Tibial artery (tissue), 4 donors: ENCODE measurements around the gene RBM20.

Experiments used
- DNase-seq, 2 donors: peaks; one replicate each; pipeline ENCODE4 v3.0.0-alpha.2; 2019
- H3K27ac ChIP-seq, 2 donors: fragments of 200-600 bp; sonication (generic) in 1 of 2; 1 replicate in 1 of 2; 2 replicates in 1 of 2; pipeline ENCODE4 v1.5.1; 2018 to 2019; ENCODE audit warnings: mild to moderate bottlenecking in 1 of 2
- H3K27me3 ChIP-seq, 2 donors: fragments of 200-600 bp; sonication (generic) in 1 of 2; one replicate each; pipeline versions ENCODE4 v1.5.1 to v1.6.0; 2016 to 2019
- H3K36me3 ChIP-seq, 3 donors: fragments of 200-600 bp; sonication (generic) in 2 of 3; one replicate each; pipeline ENCODE4 v1.5.1; 2016 to 2019; ENCODE audit warnings: mild to moderate bottlenecking in 2 of 3
- H3K4me1 ChIP-seq, 4 donors: fragments of 200-600 bp; sonication (generic) in 2 of 4; 1 replicate in 3 of 4; 2 replicates in 1 of 4; pipeline ENCODE4 v1.5.1; 2016 to 2019
- H3K4me3 ChIP-seq, 2 donors: fragments of 200-600 bp; sonication (generic) in 1 of 2; 1 replicate in 1 of 2; 2 replicates in 1 of 2; pipeline ENCODE4 v1.5.1; 2018 to 2019; ENCODE audit warnings: mild to moderate bottlenecking in 2 of 2
- H3K9me3 ChIP-seq, 3 donors: fragments of 200-600 bp; sonication (generic) in 1 of 3; one replicate each; pipeline ENCODE4 v1.5.1; 2016 to 2019
- CTCF ChIP-seq, 2 experiments: fragments of 200-600 bp in 1 of 2; fragments of 450-650 bp in 1 of 2; IDR thresholded peaks; one replicate each; pipeline ENCODE4 v1.5.1; 2017 to 2019; ENCODE audit warnings: antibody characterized with exemption in 2 of 2, mild to moderate bottlenecking in 1 of 2, moderate library complexity in 1 of 2
- intact Hi-C: fragments of 100-400 bp; cut with DNase I; formaldehyde crosslinking; loops from one replicate; pipeline ENCODE4 v1.15.0; 2023; ENCODE audit warnings: low total_unique reads

RBM20 gene

GRCh38 chr10:110698340-110698739 lies 54.2 kb downstream of the RBM20 start:
- Histone ChIP-seq H3K9me3 (peaks cover 0 to 4% (median 0%) of the 10 kb centered on the region in 3 donors), H3K27me3 (no peaks in the 10 kb centered on the region), H3K27ac (no peak overlapping the region), H3K4me1 (no peaks in the 10 kb centered on the region), H3K36me3 (no peaks in the 10 kb centered on the region), H3K4me3 (no peak overlapping the region)
- intact Hi-C loops: no loop called here
- TF ChIP-seq CTCF (IDR thresholded peaks at IDR 0.05): no peak
- no peak for DNase-seq

- no peak for TF ChIP-seq CTCF (IDR thresholded peaks at IDR 0.05)
- intact Hi-C loops: no loop called here
- Histone ChIP-seq H3K27ac (no peak overlapping the region), H3K36me3 (no peaks in the 10 kb centered on the region), H3K9me3 (peaks cover 0 to 2% (median 0%) of the 10 kb centered on the region in 3 donors), H3K4me1 (no peaks in the 10 kb centered on the region), H3K27me3 (no peaks in the 10 kb centered on the region), H3K4me3 (no peak overlapping the region)
- DNase-seq: no peak
These were observed 54.7 kb downstream of the RBM20 start for GRCh38 chr10:110698782-110699201.

GRCh38 chr10:110699859-110700468 lies 55.8 kb downstream of the RBM20 start:
- no peak overlapping the region for H3K4me3 ChIP-seq
- no peaks in the 10 kb centered on the region for H3K27me3 ChIP-seq
- no peaks in the 10 kb centered on the region for H3K36me3 ChIP-seq
- no peak overlapping the region for H3K27ac ChIP-seq
- no peak for TF ChIP-seq CTCF (IDR thresholded peaks at IDR 0.05)
- DNase-seq: no peak
- H3K9me3 ChIP-seq: no peaks in the 10 kb centered on the region
- intact Hi-C loops: no loop called here
- H3K4me1 ChIP-seq: no peaks in the 10 kb centered on the region

- DNase-seq: no peak
- intact Hi-C loops: no loop called here
These were observed 56.9 kb downstream of the RBM20 start for GRCh38 chr10:110700947-110701616.

GRCh38 chr10:110701617-110701971 lies 57.5 kb downstream of the RBM20 start:
- H3K36me3 ChIP-seq: no peaks in the 10 kb centered on the region
- H3K27me3 ChIP-seq: no peaks in the 10 kb centered on the region
- no peak overlapping the region for H3K27ac ChIP-seq
- no peak overlapping the region for H3K4me3 ChIP-seq
- H3K9me3 ChIP-seq: no peaks in the 10 kb centered on the region
- intact Hi-C loops: no loop called here
- no peak for TF ChIP-seq CTCF (IDR thresholded peaks at IDR 0.05)
- no peak for DNase-seq
- peaks cover 0 to 3% (median 0%) of the 10 kb centered on the region in 4 donors for H3K4me1 ChIP-seq

More at GRCh38 chr10:110700947-110701616, 56.9 kb downstream of the RBM20 start:
- no peak for TF ChIP-seq CTCF (IDR thresholded peaks at IDR 0.05)
- H3K4me3 ChIP-seq: no peak overlapping the region
- H3K9me3 ChIP-seq: no peaks in the 10 kb centered on the region
- no peak overlapping the region for H3K27ac ChIP-seq
- no peaks in the 10 kb centered on the region for H3K4me1 ChIP-seq
- H3K36me3 ChIP-seq: no peaks in the 10 kb centered on the region
- H3K27me3 ChIP-seq: no peaks in the 10 kb centered on the region
